Measurements from ENCODE around the gene CYFIP2.

- no peak for TF ChIP-seq HDGF (IDR thresholded peaks at IDR 0.05; ENCODE audit: borderline replicate concordance)
- TF ChIP-seq FOXK2 (IDR thresholded peaks at IDR 0.05): no peak
- TF ChIP-seq SP1 (IDR thresholded peaks at IDR 0.05): no peak
- no peak for TF ChIP-seq ARNT (IDR thresholded peaks at IDR 0.05)
- TF ChIP-seq FOXM1 (IDR thresholded peaks at IDR 0.05; ENCODE audit: borderline replicate concordance): no peak
- no peak for TF ChIP-seq BHLHE40 (IDR thresholded peaks at IDR 0.05; ENCODE audit: borderline replicate concordance)
- TF ChIP-seq TARDBP (IDR thresholded peaks at IDR 0.05): no peak
Measured at GRCh38 chr5:157233515-157233914, 32.4 kb upstream of the CYFIP2 start.

Data from HEK293T (cell line).